ENCODE data around the gene SLC22A23. TPM values are rescaled to one million over a fixed set of nuclear protein-coding genes. Genes with fewer than 3 reads are reported as not detected.

Gene SLC22A23
- total RNA-seq, 4 donors from 2014 or later: 9.0 to 25.1 (median 13.9) TPM

- TF ChIP-seq, protein P1, sequence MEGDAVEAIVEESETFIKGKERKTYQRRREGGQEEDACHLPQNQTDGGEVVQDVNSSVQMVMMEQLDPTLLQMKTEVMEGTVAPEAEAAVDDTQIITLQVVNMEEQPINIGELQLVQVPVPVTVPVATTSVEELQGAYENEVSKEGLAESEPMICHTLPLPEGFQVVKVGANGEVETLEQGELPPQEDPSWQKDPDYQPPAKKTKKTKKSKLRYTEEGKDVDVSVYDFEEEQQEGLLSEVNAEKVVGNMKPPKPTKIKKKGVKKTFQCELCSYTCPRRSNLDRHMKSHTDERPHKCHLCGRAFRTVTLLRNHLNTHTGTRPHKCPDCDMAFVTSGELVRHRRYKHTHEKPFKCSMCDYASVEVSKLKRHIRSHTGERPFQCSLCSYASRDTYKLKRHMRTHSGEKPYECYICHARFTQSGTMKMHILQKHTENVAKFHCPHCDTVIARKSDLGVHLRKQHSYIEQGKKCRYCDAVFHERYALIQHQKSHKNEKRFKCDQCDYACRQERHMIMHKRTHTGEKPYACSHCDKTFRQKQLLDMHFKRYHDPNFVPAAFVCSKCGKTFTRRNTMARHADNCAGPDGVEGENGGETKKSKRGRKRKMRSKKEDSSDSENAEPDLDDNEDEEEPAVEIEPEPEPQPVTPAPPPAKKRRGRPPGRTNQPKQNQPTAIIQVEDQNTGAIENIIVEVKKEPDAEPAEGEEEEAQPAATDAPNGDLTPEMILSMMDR (IDR thresholded peaks at IDR 0.05; ENCODE audit: low read depth): no peak
These were observed 223.5 kb downstream of the SLC22A23 start for GRCh38 chr6:3233321-3233720.

DNA sequence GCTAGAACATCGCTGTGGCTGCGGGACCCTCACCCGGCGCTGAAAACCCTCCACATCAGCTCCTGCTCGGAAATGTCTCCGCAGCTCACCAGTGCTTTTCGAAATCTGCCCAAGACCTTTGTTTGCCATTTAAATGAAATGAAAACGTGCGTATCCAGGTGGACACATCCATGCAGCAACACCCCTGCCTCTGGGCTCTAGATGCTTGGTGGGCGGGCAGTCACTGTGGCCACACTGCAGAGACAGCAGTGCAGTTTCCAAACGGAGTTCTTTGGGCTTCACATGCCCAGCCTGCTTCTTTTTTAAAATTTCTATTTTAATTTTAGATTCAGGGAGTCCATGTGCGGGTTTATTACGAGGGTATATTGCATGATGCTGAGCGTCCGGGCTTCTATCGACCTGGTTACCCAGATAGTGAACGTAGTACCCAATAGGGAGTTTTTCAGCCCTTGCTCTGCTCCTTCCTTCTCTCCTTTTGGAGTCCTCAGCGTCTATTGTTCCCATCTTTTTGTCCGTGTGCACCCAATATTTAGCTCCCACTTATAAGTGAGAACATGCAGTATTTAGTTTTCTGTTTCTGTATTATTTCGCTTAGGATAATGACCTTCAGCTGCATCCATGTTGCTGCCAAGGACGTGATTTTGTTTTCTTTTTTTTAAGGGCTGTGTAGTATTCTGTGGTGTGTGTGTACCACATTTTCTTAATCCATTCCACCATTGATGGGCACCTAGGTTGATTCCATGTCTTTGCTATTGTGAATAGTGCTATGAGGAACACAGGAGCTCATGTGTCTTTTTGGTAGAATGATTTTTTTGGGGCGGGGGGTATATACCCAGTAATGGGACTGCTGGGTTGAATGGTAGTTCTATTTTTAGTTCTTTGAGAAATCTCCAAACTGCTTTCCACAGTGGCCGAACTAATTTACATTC, 224.6 kb downstream of the SLC22A23 start:
- TF ChIP-seq, protein P1 (IDR thresholded peaks at IDR 0.05; ENCODE audit: low read depth): no peak

GRCh38 chr6:3231247-3232016, 225.4 kb downstream of the SLC22A23 start:
- TF ChIP-seq, protein P1 (IDR thresholded peaks at IDR 0.05; ENCODE audit: low read depth): no peak

- TF ChIP-seq, protein P1 (IDR thresholded peaks at IDR 0.05; ENCODE audit: low read depth): no peak
These were observed 226.0 kb downstream of the SLC22A23 start for GRCh38 chr6:3230900-3231246.

DNA sequence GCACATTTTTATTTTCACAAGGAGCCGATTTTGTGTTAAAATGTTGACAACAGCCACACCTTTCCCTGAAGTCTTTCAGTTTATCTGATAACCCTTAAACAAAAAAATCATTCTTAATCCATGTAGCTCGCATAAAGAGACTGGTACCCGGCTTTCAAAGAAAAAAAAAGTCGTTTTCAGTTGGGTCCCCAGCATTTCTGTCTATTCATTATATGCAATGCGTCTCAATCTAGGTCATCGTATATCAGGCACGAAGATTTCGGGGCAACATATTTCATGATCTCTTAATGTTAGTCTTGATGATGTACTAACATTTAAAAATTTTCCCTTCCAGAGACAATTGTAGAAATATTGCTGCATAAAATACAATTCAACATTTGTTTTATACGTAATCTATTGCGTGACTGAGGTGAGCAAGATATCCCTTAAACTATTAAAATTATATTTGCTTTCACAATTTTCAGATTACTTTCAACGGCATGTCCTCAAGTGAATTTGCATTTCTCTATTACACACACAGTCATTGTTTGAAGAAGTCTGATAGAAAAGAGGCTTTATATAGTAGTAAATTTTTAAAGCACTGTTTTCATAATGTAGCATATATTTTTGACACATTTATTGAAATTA, 226.5 kb downstream of the SLC22A23 start:
- TF ChIP-seq, protein P1 (IDR thresholded peaks at IDR 0.05; ENCODE audit: low read depth): no peak

DNA sequence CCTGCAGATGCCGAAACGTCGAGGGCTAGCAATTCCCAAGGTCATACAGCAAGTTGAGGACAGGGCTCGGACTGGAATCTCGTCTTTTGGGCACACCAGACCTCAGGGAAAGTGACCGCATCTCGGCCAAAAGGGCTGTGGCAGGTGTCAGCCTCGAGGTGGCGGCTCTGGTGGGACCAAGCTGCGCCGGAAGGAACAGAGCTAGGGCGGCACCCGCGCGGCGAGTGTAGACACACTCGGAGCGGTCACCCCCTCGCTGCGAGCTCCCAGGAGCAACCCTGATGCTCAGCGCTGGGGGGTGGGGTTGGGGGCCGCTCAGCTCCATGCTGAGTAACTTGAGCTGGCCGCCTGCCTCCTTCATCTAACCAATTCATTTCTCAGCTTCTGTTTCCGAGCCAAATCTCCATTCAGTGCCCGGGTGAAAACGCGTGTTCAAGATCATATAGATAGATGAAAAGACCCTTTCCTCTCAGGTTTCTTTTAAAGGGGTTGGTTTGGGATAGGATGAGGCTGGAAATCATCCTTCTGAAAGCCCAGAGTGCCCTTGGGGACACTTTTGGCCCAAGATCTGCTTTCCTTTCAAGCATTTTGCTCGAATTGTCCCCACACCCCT, 227.2 kb downstream of the SLC22A23 start:
- TF ChIP-seq, protein P1 (IDR thresholded peaks at IDR 0.05; ENCODE audit: low read depth): no peak
